G401.6 (cell line): ENCODE data around the gene PIGQ.

ENCODE experiments used
- FAIRE-seq: peaks from 2 replicates; lab custom pipeline; 2012; peaks lifted over from hg19 to GRCh38; lab: Jason Lieb, UNC

The PIGQ gene

DNA sequence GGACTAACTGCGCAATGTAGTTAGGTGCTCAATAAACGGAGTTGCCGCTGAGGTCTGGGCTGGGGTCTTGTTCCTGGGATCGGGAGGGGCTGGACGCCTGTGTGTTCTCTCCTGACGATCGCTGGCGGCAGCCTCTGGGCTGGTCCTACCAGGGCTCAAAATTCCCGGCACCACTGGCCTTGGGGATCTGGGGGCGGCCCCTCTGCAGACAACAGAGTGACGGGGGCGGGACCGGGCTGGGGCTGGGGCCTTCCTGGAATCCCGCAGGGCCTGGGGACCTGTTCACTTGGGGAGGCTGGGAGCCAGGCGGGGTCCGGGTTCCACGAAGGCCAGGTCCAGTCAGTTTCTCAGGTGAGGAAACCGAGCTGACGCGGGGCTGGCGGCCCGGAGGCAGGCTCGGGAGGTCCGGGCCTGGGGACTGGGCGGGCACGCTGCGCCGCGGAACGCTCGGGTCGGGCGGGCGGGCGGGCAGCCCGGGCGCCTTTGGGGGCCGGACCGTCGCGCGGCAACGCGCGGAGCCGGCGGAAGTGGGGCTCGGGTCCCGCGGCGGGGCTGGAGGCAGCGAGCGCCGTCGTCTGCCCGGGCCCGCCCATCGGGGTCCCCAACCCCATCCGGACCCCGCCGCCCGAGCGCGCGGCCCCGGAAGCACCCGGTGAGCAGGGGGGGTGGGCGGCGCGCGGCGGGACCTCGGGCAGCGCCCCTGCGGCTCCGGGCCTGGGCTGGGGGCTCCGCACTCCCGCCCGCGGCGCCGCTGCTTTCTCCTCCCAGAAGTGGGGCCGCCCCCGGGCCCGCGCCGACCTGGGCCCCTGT is at the start of gene PIGQ:
PIGQ (plus strand) TSS at position 524 of the 810 bp plus-strand sequence. CDS start 4,107 bp downstream, outside the sequence.
- FAIRE-seq, result no peak

DNA sequence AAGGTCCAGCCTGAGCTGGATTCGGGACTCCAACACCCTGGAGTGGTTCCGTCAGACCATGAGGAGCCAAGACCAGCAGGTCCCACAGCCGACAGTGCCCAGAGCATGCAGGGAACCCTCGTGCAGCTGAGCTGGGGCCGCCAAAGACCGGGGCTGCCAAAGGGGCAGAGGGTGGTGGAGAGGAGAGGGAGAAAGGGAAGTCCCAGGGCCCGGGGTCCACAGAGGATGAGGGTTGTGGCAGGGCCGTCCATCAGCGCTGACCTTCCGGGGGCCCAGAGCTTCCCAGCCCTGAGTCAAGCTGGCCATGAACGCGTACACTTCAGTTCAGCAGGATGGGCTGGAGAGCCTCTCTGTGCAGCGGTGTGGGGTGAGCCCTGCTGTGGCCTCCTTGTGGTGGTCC is 48.9 kb upstream of the PIGQ start:
- no peak for FAIRE-seq

DNA sequence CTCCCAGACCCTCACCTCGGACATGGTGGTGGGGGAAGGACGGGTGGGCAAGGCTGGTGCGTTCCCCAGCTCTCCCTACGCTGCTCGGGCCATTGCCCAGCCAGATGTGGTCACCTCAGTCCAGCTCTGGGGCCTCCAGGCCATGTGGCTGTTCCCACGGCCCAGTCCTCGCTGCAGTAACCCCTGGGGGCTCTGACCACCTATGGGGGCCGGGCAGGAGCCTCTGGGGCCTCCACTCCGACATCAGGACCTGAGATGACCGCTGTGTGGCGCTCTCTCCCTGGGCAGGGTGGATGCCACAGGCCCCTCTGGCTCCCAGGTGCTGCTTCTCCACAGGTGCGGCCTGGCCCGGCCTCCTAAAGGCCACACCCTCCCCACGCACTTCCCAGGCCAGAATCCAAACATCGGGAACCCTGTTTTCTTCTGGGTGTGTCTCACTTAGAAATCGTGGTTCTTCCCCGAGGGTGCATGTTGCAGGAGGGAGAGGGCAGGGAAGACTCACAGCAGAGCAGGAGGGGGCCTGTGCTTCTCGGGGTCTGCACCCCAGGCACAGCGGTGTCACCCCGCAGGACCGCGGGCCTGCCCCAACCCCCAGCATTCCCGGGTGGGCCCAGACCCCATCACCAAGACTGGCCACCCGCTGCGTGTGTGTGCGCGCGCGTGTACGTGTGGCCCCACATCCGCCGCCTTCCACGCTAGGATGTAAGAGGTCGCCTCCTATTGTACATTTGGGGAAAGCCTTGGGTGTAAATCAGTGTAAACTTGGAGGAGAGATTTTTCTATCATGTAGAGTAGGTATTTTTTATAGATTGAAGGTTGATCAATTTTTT is 48.2 kb upstream of the PIGQ start:
- no peak for FAIRE-seq

DNA sequence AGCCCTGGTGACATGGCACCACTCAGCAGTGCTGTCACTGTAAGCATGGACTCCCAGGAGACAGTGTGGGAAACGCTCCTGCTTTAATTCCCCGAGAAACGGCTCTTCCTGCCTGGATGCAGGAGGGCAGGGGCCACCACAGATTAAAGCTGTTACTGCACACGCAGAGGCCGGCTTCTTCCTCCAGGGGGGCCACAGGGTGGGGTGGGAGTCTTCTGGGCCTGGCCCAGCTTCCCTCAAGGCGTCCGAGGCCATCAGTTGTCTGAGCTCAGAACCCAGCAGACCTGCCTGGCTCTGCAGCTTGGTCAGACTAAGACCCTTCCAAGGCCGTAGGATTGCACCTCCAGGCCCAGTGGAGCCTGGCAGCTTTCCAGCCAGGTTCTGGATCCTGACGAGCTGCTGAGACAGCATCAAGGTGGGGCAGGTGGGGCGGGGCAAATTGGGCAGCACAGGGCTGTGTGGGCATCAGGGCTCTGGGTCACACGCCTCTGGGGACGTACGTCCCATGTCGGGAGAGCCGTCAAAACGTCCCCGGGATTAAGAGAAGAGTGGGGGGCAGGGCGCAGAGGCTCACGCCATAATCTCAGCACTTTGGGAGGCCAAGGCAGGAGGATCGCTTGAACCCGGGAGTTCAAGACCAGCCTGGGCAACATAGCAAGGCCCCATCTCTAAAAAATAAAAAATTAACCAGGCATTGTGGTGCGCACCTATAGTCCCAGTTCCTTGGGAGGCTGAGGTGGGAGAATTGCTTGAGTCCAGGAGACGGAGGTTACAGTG is 47.3 kb upstream of the PIGQ start:
- FAIRE-seq, result no peak

DNA sequence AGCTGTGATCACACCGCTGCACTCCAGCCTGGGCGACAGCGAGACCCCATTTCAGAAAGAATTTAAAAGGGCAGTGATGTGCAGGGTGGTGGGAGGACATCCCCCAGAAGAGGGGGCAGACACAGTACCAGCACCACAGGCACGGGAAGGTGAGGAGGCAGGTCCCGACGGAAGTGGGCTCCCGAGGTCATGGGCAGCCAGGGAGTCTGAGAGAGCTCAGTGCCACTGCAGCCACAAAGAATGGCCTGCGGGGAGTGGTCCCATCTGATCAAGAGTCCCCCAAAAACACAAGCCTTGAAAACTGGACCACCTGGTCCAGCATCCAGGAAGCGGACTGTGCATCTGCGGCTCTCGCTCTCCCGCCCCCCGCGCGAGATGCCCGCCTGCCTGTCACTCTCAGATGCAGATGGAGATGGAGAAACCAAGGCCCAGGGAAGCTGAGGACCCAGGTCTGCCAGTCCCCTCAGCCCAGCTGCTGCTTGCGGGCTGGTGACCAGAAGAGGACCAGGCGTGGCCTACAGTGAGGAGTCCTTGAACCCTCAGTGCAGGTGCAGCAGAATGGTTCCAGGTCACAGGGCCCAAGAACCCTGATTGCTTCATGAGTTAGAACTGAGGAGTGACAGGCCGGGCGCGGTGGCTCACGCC is 46.5 kb upstream of the PIGQ start:
- FAIRE-seq, result no peak

DNA sequence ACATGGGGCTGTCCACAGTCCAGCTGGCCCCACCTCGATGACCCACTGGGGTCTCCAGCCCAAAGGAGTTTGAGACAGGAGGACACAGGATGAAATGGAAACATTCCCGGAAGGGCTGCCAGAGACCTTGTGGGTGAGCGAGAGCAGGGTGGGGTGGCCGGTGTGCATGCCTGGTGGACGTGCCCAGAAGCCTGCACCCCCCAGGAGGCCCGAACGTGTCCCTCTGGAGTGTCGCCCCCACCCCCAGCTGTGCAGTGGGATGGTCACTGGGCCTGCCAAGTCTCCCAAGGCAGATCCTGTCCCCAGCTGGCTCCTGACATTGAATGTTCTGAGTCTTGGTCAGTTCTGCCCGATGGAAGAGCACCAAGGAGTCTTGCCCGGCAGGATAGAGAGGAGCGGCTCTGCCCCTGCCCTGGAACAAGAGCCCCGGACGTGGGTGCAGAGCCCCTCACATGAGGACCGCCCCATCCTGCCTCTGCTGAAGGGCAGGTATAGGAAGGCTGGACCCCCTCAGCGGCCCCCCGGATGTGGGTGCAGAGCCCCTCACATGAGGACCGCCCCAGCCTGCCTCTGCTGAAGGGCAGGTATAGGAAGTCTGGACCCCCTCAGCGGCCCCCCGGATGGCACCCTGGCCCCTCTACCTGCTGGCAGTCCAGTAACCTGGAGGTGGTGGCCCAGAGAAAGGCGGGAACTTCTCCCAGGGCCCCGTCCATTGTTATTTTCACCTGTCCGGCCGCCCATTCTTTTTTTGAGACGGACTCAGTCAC is 45.3 kb upstream of the PIGQ start:
- FAIRE-seq, result no peak

DNA sequence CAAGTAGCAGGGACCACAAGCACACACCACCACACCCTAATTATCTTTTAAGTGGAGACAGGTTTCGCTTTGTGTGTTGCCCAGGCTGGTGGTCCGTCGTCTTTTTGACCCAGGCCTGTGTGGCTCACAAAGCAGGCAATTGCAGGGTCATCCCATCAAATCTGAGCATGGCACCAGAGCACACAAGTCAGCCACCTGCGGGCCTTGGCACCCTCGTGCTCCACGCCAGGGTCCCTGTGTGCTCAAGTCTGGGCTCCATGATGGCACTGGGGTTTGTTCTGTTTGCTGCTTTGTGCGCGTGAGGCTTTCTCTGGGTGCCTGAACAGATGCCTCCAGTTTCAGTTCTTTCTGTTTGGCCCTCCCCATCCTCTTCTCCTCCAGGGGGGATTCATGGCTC is 44.6 kb upstream of the PIGQ start:
- no peak for FAIRE-seq

DNA sequence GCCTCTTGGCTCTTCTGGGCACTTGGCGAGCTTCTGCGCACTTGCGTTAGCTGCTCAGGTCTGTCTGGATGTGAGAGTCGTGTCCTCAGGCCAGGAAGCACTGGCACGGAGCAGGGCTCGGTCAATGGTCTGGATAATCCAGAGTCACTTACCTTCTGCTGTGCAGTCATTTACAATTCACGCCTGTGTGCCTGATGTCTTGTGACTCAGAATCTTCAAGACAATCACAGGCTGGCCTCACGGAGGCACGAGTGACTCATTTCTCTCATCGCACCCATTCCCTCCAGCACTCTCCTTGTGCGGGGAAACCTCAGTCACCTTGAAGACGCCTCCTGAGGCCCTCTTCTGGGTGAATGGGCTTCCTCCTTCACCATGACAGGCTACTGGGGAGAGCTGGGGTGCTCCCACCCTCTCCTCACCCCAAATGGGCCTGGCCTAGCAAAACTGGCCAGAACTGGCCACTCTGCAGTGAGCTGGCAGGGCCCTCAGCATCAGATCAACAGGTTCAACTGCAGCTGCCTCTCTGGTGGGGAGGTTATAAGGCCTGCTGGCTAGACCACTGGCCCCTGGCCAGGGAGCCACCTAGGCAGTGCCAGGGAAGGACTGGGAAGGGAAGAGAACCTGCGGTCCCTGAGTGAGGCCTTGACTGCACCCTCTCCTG is 44.1 kb upstream of the PIGQ start:
- no peak for FAIRE-seq

DNA sequence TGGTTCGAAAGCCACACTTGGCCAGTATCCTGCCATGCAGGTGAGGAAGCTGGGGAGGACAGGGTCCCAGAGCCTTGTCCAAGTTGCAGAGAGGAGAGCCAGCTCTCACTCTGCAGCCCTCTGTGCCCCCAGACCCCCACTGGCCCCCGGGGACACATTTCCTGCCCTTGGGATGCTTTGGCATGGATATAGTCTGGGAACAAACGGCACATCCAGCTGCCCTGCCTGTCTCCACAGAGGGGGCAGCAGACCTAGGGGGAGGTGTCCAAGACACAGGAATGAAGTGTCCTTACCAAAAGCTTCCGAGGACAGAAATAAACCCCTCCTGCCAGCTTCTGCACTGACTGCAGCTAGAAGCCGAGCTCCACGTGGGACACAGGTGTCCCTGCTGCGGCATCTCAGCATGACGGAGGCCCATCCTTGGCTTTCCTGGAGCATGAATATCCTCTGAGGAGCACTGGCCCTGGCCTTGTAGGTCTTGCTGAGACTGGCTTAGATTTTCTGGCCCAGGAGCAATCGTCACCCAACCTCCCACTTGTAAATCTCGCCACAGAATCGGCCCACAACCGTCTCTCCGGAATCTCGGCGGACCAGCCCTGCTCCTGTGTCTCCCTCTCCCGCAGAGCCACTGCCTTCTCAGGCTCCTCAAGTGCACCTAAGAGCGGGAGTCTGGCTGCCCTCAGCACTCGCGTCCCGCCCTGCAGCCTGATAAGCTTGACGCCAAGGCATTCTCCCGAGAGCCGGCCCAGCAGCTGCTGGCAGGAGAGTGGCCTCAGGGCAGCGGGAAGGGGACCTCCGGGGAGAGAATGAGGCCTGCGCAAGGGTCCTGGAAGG is 43.4 kb upstream of the PIGQ start:
- no peak for FAIRE-seq

DNA sequence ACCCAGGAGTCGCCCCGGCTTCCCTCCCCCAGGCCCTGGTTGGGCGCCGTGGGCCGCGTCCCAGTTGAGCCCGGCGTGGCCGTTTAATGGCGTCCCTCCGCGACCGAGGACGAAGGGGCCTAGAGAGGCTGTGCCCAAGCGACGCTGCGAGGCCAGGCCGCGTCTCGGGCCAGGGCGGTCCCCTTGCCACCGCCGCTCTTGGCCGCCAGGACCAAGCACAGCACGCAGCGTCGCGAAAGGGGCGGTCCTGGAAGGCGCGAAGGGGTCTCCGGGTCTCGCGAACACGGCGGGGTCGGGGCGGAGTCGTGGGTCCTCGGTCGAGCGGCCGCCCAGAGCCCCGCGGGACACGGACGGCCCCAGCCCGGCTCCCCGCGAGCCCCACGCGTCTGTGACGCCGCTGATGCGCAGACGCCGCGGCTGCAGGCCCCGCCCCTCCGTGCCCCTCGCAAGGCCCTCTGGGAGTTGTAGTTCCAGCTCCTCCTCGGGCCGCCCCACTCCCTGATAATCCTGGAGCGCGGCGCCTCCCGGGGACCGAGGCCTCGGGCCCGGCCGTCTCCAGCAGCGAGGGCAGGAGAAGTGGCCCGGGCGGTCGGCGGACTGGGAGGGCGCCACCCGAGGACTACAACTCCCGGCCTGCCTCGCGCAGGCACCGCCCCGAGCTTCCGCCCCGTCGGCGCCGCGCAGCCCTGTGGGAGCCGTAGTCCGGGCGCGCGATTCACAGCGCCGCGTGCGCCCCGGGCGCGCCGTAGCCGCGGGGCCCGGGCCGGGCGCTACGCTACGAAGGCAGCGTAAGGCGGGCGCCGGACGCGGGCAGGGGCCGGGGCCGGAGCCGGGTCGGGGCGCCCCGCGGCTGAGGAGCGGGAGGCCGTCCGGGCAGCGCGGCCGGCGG is 42.5 kb upstream of the PIGQ start, which contains the start of gene CAPN15:
CAPN15 (plus strand) TSS at position 698 of the 889 bp plus-strand sequence. CDS start 19,127 bp downstream, outside the sequence.
- FAIRE-seq, result no peak

DNA sequence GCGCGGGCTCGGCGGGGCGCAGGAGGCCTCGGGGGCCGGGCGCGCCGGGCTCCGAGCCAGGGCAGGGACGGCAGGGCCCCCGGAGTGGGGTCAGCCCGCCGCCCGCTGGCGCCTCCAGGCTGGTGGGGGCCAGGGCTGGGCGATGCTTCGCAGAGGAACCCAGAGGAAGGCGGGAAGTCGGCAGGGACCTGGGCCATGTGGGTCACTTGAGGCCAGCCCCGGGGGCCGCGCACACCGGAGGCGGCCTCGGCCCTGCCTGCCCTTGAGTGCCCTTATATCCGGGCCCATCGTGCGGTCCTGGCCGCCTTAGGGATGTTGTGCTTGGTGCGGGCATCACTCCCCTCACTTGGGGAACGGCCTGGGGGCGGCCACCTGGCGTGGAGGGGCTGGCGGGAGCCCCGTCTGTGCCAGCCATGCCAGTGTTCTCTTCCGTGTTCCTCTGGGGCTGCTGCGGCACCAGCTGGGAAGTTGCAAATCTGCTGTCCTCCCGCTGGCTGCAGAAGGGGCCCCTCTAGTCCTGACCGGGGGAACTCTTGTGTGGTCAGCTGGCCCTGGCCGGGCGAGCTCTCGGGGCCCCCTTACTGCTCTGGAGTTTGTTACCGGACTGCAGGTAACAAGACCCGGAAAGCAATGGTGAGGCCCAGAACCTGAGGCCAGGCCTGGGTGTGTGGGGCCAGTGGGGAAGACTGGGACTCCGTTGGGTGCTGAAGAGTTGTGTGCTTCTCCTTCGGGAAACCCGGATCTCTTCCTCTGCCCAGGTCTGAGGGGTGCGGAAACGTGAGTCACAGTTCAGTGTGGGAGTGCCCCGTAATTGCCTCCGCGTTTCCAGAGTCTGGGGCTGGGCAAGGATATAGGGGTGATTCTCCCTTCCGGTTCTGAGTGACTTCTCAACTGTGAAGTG is 41.4 kb upstream of the PIGQ start:
- FAIRE-seq, result no peak

DNA sequence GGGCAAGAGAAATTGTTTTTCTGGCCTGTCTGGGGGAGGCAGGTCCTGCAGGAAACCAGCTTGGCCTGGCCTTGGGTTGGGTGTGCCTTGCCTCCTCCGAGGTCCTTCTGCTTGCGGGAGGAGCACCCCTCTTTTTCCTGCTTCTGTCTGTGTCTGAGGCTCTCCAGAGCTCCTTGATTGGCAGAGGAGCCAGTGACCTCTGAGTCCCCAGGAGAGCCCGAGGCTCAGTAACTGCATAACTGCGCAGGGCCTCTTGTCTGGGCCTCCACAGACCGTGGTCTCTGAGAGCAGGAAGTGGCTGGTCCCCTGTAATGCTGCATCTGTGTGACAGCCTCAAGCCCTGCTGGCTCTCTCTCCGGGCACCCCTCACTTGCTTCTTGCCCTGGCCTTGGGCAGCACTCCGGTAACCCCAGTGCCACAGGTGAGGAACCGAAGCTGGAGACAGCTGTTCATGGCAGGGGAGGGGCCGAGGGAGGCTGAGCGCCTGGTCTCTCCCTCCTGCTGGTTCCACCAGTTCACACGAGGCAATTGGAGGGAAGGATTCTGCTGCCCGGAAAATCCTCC is 40.7 kb upstream of the PIGQ start:
- FAIRE-seq, result no peak

DNA sequence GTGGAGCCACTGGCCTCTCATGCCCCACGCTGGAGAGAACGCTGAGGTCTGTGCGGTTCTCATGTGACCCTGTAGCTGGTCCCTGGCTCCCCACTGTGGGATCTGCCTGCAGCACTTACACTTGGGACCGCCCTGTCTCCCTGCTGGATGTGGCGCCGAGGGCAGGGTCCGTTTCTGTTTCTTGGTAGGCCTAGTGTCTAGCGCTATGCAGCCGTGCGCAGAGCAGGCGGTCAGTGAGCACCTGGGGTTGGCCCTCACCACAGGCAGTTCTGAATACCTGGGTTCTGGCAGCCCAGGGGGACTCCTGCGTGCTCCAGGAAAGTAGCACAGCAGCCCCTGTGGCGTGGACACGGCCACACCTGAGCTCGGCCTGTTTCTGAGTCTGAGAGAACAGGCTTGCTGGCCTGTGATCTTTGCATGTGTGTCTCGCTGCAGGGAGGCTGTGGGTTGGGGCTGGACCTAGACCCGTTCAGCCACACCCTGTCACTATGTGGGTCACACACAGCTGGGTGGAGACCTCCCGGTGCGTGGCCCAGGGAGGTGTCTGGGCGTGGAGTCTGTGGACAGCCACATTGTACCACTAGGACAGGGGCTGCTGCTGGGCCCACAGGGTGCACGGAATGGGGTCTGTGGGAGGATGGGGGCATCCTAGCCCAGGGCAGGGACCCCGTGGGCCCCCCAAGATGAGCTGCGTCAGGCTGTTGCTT is 39.5 kb upstream of the PIGQ start:
- no peak for FAIRE-seq

DNA sequence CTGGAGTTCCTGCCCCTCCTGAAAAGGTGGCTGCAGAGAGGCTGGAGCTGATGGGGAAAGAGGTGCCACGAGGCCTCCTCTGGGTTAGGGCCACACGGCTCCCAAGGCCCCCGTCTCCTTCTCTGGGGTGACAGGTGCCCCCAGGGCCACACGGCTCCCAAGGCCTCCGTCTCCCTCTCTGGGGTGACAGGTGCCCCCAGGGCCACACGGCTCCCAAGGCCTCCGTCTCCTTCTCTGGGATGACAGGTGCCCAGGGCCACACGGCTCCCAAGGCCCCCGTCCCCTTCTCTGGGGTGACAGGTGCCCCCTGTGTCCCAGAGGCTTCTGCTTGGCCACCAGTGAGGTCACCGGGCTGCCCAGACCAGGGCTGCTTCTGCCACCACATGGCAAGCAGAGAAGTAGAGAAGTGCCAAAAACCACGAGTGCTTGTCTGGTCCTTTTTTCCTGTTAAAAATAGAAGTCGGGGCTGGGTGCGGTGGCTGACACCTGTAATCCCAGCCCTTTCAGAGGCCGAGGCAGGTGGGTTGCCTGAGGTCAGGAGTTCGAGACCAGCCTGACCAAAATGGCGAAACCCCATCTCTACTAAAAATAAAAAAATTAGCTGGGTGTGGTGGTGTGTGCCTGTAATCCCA is 38.2 kb upstream of the PIGQ start:
- FAIRE-seq, result no peak

DNA sequence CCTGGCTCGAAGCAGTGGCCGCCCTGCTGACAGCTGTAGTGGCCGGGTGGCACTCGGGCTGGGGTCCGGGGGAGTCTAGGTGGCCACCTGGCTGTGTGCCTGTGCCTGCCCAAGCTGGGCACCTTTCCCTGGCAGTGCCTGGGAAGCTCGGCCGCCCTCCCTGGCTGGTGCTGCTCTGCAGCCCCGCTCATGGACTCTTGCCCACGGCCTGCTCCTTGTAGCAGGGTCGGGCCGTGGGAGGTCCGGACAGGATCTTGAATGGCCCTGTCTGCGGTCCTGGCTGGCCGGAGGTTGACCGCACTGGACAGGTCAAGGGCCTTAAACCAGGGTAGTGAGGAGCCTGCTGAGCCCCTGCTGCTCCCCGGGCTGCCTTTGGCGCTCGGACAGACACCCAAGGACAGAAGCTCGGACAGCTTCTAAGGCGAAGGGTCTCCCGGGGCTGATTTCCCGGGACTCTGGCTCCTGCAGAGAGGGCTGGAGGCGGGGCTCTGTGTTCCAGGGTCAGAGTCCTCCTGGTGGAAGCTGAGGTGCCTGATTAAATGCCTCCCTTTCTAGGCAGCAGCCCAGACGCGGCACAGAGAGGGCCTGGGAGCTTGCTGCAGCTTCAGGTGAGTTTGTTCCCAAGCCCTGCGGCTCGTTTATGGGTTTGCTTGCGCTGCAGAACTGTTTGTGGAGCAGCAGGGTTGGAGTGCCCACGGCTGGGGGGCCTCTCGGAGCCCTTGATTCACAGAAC is 36.2 kb upstream of the PIGQ start:
- no peak for FAIRE-seq

DNA sequence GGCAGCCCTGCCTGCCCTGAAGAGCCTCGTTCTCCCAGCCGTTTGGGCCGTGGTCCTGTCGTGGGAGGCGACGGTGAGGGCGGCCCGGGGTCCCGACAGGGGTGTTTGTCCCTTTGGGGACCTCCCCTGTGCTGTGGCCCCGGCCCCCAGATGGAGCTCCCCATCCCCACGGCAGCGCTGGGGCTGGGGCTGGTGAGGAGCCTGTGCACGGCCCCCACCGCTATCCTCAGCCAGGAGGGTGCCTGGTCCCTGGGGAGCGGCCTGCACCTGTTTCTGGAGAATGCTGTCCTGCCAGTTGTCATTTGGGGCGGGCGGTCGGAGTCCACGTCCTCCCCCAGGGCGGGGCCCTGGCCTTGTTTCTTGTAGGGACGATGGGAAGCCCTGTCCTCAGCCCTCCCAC is 35.6 kb upstream of the PIGQ start:
- FAIRE-seq, result no peak
